B cell (primary cell): ENCODE measurements around the gene EBF3. TPM values are rescaled to one million over a fixed set of nuclear protein-coding genes. Genes with fewer than 3 reads are reported as not detected.

Experiments used
- ATAC-seq: fragments of 200-7000 bp; cut with Tn5 transposase; one replicate; pipeline ENCODE4 v1.10.0; 2021; ENCODE audit warnings: low read depth, mild to moderate bottlenecking, moderate number of reproducible peaks, moderate library complexity
- CTCF ChIA-PET: fragments of 350-600 bp; sonication (Branson Sonifier 250); formaldehyde crosslinking; loops from one replicate; lab custom pipeline; 2021; ENCODE audit warnings: antibody characterized with exemption, inconsistent platforms; lab: Charles Lee
- POLR2A ChIA-PET: fragments of 350-600 bp; sonication (Branson Sonifier 250); formaldehyde crosslinking; loops from one replicate; lab custom pipeline; 2021; ENCODE audit warnings: antibody characterized with exemption; lab: Charles Lee
- DNase-seq: peaks from one replicate; pipeline ENCODE4 v3.0.0; 2013
- H2AFZ ChIP-seq: 2 replicates; pipeline ENCODE4 v1.6.1; 2012; ENCODE audit warnings: mild to moderate bottlenecking, low read depth, low read length; ENCODE audit not compliant: insufficient read depth, poor library complexity, severe bottlenecking
- H3K27ac ChIP-seq, 2 donors: 1 replicate in 1 of 2; 2 replicates in 1 of 2; pipeline ENCODE4 v1.5.1; 2012 to 2013; ENCODE audit warnings: low read length in 2 of 2, mild to moderate bottlenecking in 2 of 2, moderate library complexity in 1 of 2
- H3K27me3 ChIP-seq, 4 experiments: fragments of 200-600 bp in 1 of 4; sonication (generic) in 1 of 4; replicated peaks in 1 of 4; 1 replicate in 2 of 4; 2 replicates in 2 of 4; pipeline versions ENCODE4 v1.6.1 to v1.7.0; 2013 to 2016; ENCODE audit warnings: low read length in 3 of 4, mild to moderate bottlenecking in 2 of 4, mixed read lengths in 1 of 4, moderate library complexity in 1 of 4; ENCODE audit not compliant: insufficient read depth in 4 of 4, control insufficient read depth in 3 of 4; ENCODE audit errors: control extremely low read depth in 1 of 4
- H3K36me3 ChIP-seq, 2 experiments: replicated peaks in 1 of 2; 1 replicate in 1 of 2; 2 replicates in 1 of 2; pipeline versions ENCODE4 v1.6.1 to v1.7.1; 2013; ENCODE audit warnings: low read length in 1 of 2; ENCODE audit not compliant: insufficient read depth in 2 of 2, control insufficient read depth in 1 of 2; ENCODE audit errors: control extremely low read depth in 1 of 2, extremely low read depth in 1 of 2
- H3K4me1 ChIP-seq, 2 donors: fragments of 200-600 bp in 1 of 2; sonication (generic) in 1 of 2; 1 replicate in 1 of 2; 2 replicates in 1 of 2; pipeline versions ENCODE4 v1.5.1 to v1.6.1; 2013 to 2017; ENCODE audit warnings: low read length in 2 of 2; ENCODE audit not compliant: control insufficient read depth in 2 of 2, insufficient read depth in 2 of 2
- H3K4me2 ChIP-seq: replicated peaks from 2 replicates; pipeline ENCODE3; 2012; ENCODE audit warnings: mild to moderate bottlenecking, low read depth, low read length; ENCODE audit not compliant: poor library complexity, severe bottlenecking
- H3K4me3 ChIP-seq, 5 experiments: fragments of 200-600 bp in 1 of 5; sonication (generic) in 1 of 5; 1 replicate in 3 of 5; 2 replicates in 2 of 5; pipeline versions ENCODE4 v1.5.1 to v1.7.0; 2011 to 2016; ENCODE audit warnings: low read length in 4 of 5, mild to moderate bottlenecking in 4 of 5, low read depth in 2 of 5, control low read depth in 1 of 5, moderate library complexity in 1 of 5; ENCODE audit not compliant: insufficient read depth in 1 of 5; ENCODE audit errors: control extremely low read depth in 1 of 5, extremely low read depth in 1 of 5
- H3K79me2 ChIP-seq: fragments of 200-600 bp; sonication (generic); one replicate; pipeline ENCODE4 v1.6.0; 2016; ENCODE audit warnings: low read length; ENCODE audit not compliant: control insufficient read depth, insufficient read depth
- H3K9ac ChIP-seq: fragments of 200-600 bp; sonication (generic); 2 replicates; pipeline ENCODE4 v1.6.1; 2017; ENCODE audit warnings: mild to moderate bottlenecking, low read length, moderate library complexity
- H3K9me3 ChIP-seq, 3 donors: one replicate each; pipeline versions ENCODE4 v1.6.1 to v1.7.1; 2013; ENCODE audit warnings: low read length in 2 of 3; ENCODE audit not compliant: control insufficient read depth in 2 of 3, insufficient read depth in 1 of 3; ENCODE audit errors: control extremely low read depth in 1 of 3
- H4K20me1 ChIP-seq: 2 replicates; pipeline ENCODE4 v1.6.0; 2012; ENCODE audit warnings: mild to moderate bottlenecking, low read length; ENCODE audit not compliant: insufficient read depth, control insufficient read depth, poor library complexity, severe bottlenecking
- H3K27ac Mint-ChIP-seq: one replicate; pipeline ENCODE4 v1.8.0; 2021; ENCODE audit warnings: mixed read lengths
- H3K27me3 Mint-ChIP-seq: one replicate; pipeline ENCODE4 v1.8.0; 2021; ENCODE audit warnings: mixed read lengths
- H3K4me1 Mint-ChIP-seq: one replicate; pipeline ENCODE4 v1.8.0; 2021; ENCODE audit warnings: mixed read lengths
- H3K4me3 Mint-ChIP-seq: one replicate; pipeline ENCODE4 v1.8.0; 2021; ENCODE audit warnings: mixed read lengths
- H3K9me3 Mint-ChIP-seq: one replicate; pipeline ENCODE4 v1.8.0; 2022; ENCODE audit warnings: mixed read lengths; ENCODE audit not compliant: insufficient read depth
- CTCF ChIP-seq: fragments of 200-600 bp; IDR thresholded peaks from one replicate; pipeline ENCODE4 v1.8.0; 2022; ENCODE audit warnings: antibody characterized with exemption, mild to moderate bottlenecking
- EZH2 ChIP-seq: IDR thresholded peaks from 2 replicates; pipeline ENCODE4 v1.6.1; 2012; ENCODE audit warnings: borderline replicate concordance, low read depth, mild to moderate bottlenecking, moderate library complexity, low read length; ENCODE audit not compliant: insufficient read depth, poor library complexity, severe bottlenecking
- WGBS: methylation state at CpG from one replicate; pipeline ENCODE4 v1.1.5; 2013; ENCODE audit warnings: missing lambda C conversion rate; ENCODE audit not compliant: insufficient coverage; 5-methylcytosine and 5-hydroxymethylcytosine counted together
- intact Hi-C: fragments of 100-400 bp; cut with micrococcal nuclease; formaldehyde crosslinking; loops from one replicate; pipeline ENCODE4 v1.10.0; 2022
- polyA plus RNA-seq: library from polyadenylated mRNA; depleted of rRNA; stranded (reverse); fragments of >200 nt; gene quantifications from 2 replicates; pipeline ENCODE4 v1.2.3, GENCODE V29; 2012
- total RNA-seq, 2 donors: library from RNA; stranded (reverse); fragments of 120-200 nt in 1 of 2; gene quantifications; 1 replicate in 1 of 2; 2 replicates in 1 of 2; pipeline versions ENCODE4 v1.2.3 to v1.2.4, GENCODE V29; 2013 to 2022

The EBF3 gene
- total and polyA plus RNA-seq, 2 donors (not counting 1 experiment from before 2014, with no cell fraction given) = not detected

- Histone ChIP-seq H2AFZ (no peak overlapping the region), H3K9me3 (no peaks in the 10 kb centered on the region), H3K27me3 (no peaks in the 10 kb centered on the region), H4K20me1 (no peaks in the 10 kb centered on the region), H3K4me1 (no peaks in the 10 kb centered on the region), H3K36me3 (no peaks in the 10 kb centered on the region), H3K4me3 (no peak overlapping the region), H3K27ac (no peak overlapping the region), H3K4me2 (no peak overlapping the region), H3K79me2 (no peaks in the 10 kb centered on the region), H3K9ac (no peak overlapping the region)
- Mint-ChIP-seq H3K9me3 (no peaks in the 10 kb centered on the region), H3K27ac (no peak overlapping the region), H3K27me3 (peaks cover 4% of the 10 kb centered on the region), H3K4me1 (no peaks in the 10 kb centered on the region), H3K4me3 (no peak overlapping the region)
- DNase-seq = no peak
- ChIA-PET POLR2A (no interaction called here), CTCF (interaction anchor here (1.0 kb wide), 1 partner anchor 8 kb away, joined by 3 read pairs; no protein-coding TSS in a partner anchor)
- no peak for ATAC-seq
- TF ChIP-seq EZH2 (no peak), CTCF (no peak)
- 94% methylated on average over 3 of the region's 9 CpGs for WGBS
- intact Hi-C loops = loop anchor here (5.0 kb wide), 1 partner anchor 241 kb away; no protein-coding TSS in a partner anchor
Observed at GRCh38 chr10:129886263-129886662, 77.8 kb downstream of the EBF3 start.

GRCh38 chr10:129885526-129885925, 78.5 kb downstream of the EBF3 start:
- no peaks in the 10 kb centered on the region for H3K4me1 Mint-ChIP-seq
- H3K27me3 Mint-ChIP-seq = peaks cover 4% of the 10 kb centered on the region
- Histone ChIP-seq H2AFZ (no peak overlapping the region), H3K4me3 (no peak overlapping the region), H3K9ac (no peak overlapping the region), H3K27ac (no peak overlapping the region), H3K9me3 (no peaks in the 10 kb centered on the region), H3K4me1 (no peaks in the 10 kb centered on the region), H3K79me2 (no peaks in the 10 kb centered on the region), H3K36me3 (no peaks in the 10 kb centered on the region), H3K27me3 (no peaks in the 10 kb centered on the region), H3K4me2 (no peak overlapping the region), H4K20me1 (no peaks in the 10 kb centered on the region)
- WGBS = 99% methylated on average over 7 of the region's 8 CpGs
- TF ChIP-seq EZH2 (no peak), CTCF (no peak)
- intact Hi-C loops = loop anchor here (5.0 kb wide), 1 partner anchor 242 kb away; no protein-coding TSS in a partner anchor
- H3K9me3 Mint-ChIP-seq = no peaks in the 10 kb centered on the region
- ATAC-seq (no peak), DNase-seq (no peak)
- CTCF ChIA-PET = no interaction called here
- POLR2A ChIA-PET = no interaction called here
- H3K4me3 Mint-ChIP-seq = no peak overlapping the region
- H3K27ac Mint-ChIP-seq = no peak overlapping the region
